Inflammatory macrophage treated with lipopolysaccharide for 4 hours (primary cell): Measurements from ENCODE around the gene POLR1G.

ENCODE experiments used
- DNase-seq: peaks from one replicate; pipeline ENCODE4 v3.0.0-alpha.2; 2020

The POLR1G gene

GRCh38 chr19:45448887-45449299, 42.4 kb downstream of the POLR1G start:
- DNase-seq, result no peak

DNA sequence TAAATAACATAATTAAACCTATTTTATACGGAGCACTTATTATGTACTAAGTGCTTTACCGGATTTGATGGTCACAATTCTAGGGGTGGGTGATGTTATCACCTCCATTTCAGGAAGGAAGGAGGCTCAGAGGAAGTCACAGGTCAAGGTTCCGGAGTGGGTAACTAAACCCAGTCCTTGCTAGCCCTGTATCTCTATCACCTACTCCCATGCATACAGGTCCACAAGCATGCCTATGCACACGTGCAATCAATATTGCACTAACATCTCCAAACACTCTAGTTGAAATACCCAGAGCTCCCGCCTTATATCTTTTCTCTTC, 43.5 kb downstream of the POLR1G start:
- DNase-seq, result no peak

- no peak for DNase-seq
These were observed 44.8 kb downstream of the POLR1G start for GRCh38 chr19:45451131-45451849.

DNA sequence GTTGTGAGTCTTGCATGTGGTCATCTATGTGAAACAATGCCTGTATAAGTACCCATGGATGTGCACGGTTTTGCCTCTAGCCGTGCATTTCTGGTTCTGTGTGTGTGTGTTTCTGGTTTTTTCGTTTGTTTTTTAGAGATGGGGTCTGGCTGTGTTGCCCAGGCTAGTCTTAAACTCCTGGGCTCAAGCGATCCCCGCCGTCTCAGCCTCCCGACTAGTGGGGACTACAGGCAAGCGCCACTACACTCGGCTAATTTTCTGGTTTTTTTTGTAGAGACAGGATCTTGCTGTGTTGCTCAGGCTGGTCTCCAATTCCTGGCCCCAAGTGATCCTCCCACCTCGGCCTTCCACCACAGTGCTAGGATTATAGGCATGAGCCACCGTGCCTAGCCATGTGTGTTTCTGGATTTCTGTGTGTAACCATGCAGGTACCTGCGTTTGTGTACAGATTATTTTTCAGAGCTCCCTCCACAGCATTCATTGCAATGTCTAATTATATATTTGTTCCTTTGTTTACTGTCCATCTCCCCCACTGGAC, 45.5 kb downstream of the POLR1G start:
- no peak for DNase-seq

DNA sequence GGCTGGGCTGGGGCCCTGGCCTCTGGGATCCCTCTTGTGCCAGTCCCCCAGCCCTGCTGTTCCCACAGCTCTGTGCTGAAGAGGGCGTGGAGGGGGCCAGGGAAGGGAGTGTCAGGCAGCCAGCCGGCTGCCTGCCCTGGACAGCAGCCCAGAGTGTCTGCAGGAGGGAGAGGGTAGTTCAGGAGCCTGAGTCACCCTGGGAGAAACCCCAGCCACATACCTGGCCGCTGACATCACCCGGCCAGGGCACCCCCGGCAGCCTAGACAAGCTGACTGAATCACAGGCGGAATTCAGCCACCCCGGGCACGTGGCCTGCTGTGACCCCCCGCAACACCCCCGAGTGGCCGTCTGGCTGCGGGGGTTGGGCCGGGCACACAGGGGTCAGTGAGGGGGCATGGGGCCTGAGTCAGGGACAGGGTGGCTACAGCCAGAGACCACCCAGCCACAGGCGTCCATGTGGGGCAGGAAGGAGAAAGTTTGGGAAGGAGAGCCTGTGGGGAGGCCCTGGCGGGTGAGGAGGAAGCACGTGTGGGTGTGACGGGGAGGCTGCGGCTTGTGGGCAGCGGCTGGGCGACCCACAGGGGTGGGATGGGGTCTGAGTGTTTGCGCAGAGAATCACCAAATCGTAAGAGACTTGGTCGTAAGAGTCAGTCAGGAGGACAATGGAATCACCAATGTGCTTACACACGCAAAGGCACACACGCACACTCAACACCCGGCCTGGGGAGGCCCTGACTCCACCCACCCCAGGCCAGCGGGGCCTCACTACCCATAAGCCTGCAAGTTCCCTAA, 49.5 kb downstream of the POLR1G start:
- peak; percentile 93 for DNase-seq

DNA sequence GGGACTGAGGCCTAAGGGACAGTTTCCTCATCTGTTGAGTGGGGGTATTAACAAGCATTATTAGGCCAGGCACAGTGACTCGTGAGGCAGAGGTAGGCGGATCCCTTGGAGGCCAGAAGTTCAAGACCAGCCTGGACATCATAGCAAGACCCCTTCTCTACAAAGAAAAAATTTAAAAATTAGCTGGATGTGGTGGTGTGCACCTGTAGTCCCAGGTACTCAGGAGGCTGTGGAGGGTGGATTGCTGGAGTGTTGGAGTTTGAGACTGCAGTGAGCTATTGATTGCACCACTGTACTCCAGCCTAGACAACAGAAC, 50.0 kb downstream of the POLR1G start:
- no peak for DNase-seq

GRCh38 chr19:45457776-45458175, 51.3 kb downstream of the POLR1G start:
- DNase-seq, result no peak
